DMS79 (cell line): ENCODE measurements around the gene WNT2.

ENCODE experiments used
- DNase-seq: peaks from one replicate; lab custom pipeline; 2025; lab: John Stamatoyannopoulos, UW

Gene WNT2

DNA sequence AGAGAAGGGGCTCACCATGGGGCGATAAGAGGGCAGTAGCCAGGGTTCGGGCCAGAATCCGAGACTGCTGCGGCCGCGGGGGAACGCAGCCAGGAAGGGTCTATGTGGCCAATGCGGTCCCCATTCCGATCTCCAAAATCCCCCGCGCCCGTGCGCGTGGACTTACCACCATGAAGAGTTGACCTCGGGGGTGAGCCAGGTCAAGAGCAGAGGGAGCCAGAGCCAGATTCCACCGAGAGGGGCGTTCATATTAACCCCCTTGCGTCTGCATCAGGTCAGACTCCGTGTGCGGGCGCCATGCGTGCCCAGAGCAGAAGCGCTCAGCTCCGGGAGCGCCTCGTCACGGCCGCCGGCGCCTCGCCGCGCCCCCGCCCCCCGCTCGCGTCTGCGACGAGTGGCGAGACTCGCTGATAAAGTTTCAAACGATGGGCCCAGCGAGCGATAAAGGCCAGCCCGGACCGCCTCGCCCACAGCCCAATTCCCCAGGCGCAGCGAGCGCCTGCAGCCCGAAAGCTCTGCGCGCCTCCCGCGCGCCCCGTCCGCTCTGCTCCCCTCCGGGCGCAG is at the start of gene WNT2:
Gene WNT2 (minus strand): TSS at position 318 of the 564 bp plus-strand sequence. CDS start 69 bp downstream, at position 249.
- no peak for DNase-seq

DNA sequence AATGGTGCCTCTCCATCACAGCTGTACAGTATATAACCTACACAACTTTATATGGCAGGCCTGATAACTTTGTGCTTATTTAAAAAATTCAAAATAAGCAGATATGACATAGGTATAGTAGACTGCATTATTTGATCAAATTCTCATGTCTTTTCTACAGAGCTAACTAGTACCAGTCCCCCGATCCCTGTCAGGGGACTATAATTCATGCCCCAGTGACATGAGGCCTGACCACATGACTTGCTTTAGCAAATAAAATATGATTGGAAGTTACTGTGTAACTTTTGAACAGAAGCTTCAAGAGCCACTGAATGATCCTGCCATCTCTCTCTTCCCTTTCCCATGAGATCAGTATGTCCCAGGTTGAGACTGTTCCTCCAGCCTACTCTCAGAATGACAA is 49.2 kb upstream of the WNT2 start:
- no peak for DNase-seq

DNA sequence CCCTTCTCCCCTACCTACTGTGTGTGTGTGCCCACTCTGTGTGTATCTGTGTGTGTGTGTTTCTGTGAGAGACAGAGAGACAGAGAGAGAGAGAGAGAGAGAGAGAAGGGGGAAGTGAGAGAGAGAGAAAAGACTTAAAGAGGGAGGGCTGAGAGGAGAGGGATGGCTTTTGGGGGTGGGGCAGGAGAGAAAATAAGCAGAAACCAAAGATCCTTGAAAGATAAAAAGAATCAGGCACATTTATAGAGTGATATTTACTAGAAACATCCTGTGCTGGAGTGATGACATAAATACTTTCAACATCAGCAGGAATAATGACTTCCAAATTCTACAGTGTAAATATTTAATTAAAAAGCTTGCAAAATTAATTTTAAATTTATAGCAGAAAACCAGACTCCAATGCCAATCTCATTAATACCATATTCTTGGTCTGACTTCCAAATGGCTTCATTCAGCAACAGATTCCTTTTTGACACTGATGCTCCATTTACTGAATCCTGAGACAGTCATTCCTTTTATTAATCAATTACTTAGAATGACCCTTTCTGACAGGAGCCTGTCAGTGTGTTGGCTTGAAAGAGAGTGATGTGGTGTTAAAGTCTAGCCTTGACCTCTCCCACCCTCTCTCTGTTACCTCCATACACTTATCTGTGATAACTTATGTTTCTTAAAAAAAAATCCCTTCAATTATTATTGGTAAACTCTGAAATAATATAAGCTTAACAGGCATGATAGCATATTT is 41.7 kb upstream of the WNT2 start:
- no peak for DNase-seq

DNA sequence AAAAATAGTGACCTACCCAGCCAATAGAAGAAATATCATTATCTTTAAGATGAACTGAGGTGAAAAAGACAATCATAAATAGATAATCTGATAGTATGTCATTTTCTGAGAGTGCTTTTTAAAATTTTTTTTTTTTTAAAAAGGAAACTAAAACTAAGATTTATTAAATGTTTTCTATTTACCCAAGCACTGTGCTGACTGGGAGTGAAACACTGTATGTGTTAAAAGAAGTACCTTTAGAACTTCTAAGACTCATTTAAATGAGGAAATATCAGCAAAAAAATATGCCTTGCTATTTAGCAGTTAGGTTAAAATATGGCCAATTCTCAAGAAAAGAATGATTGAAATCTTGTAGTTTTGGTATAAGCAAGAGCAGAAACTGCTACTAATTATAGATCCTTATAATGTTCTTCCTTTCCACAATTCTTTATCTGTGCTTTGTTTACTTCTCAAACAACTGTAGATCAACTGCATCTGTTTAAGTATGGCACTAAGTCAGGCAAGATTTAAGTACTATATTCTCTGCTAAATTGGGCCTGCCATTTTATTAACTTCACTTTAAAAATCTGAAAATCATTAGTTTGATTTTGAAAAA is 39.5 kb upstream of the WNT2 start:
- no peak for DNase-seq

DNA sequence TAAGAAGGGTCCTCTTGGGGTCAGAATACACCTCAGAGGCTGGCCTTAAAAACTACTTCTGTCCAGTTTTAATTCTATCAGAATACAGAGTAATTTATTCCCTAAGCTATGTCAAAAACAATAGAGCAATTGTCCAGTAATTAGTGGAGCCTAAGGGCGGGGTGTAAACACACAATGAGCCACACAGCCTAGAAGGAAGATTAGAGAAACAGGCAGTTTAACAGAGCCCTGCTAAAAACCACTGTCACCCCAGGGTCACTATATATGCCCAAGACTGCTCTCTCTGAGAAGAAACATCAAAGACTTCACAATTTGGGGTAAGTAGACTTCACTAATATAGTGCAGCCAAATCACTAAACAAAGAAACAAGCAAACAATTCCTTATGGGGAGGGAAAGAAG is 27.2 kb upstream of the WNT2 start:
- no peak for DNase-seq

DNA sequence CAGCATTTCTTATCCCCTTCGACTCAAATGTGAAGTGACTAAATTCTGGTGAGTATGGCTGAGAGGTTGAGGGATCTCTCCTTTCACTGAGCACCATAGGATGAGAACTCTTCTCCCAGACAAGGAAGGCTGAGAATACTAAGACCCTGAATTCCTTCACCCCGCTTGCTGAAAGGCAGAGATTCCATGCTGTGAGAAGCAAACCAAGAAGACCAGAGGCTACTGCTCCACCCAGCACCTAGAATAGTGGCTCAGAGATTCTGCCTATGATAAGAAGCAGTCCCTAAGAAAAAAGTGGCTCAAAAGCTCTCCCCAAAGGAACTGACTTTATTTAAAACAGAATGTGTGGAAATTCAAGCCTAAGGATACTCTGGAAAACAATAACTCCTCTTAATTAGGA is 26.7 kb upstream of the WNT2 start:
- no peak for DNase-seq

DNA sequence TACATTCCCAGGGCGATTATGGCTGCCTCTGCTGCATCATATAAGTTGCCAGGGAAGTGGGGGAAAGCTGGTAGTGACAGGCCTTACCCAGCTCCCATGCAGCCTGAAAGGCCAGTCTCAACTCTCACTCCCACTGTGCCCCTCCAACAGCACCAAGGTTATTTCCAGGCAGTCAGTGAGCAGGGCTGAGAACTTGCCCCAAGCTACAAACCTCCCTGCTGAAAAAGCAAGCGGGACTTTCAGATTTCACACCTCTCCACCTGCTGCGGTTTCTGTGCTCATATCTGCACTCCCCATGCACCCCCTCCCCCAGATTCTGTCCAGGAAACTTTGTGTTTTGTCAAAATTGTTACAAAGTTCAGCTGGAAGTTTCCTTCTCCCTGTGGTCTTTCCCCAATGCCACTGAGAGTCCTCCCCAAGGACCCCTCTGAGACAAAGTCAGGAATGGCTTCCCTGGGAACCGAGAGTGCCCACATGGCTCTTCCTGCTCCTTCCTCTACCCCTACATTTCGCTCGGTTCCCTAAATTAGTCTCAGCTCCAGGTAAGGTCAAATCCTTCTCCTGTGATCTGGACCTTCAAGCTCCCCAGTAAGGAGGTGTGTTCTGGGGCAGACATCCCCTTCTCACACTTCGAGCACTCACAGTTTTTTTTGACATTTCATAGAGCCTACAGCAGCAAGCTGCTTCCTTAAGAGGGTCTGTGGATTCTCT is 25.3 kb upstream of the WNT2 start:
- no peak for DNase-seq

DNA sequence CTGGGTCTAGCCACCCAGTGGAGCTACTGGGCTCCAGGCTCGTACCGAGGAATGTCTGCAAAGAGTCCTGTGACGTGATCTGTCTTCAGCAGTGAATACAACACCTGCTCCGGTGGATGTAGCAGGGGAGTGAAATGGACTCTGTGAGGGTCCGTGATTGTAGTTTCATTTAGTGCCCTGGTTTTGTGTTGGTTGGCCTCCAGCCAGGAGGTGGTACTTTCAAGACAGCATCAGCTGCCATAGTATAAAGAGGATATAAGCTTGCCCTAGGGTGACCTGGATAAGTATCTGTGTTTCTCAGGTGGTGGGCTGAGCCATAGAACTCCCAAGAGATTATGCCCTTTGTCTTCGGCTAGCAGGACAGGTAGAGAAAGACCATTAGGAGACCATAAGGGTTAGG is 24.6 kb upstream of the WNT2 start:
- no peak for DNase-seq

DNA sequence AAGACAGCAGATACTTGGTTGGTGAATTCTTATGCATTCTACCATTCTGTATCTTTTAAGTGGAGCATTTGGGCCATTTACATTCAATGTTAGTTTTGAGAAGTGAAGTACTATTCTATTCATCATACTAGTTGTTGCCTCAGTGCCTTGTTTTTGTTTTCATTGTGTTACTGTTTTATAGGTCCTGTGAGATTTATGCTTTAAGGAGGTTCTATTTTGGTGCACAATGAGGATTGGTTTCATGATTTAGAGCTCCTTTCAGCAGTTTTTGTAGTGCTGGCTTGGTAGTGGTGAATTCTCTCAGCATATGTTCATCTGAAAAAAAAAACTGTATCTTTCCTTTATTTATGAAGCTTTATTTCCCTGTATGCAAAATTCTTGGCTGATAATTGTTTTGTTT is 23.3 kb upstream of the WNT2 start:
- no peak for DNase-seq

DNA sequence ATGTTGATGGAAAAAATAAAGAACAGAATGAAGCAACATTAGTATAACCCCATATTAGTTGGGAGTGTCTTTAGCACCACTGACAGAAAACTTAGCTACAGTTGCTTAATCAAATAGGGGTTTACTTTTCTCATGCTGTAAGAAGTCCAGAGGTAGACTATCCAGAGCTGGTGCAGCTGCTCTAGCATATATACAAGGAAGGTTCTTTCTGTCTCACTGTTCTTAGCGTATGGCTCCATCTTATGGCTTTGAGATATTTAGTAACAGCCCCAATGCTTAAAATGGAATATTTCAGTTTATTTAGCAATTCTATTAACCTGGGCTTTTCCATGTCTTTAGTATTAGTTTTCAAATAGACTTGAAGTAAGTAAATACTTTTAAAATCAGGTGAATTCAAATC is 15.2 kb upstream of the WNT2 start:
- DNase-seq, result no peak

DNA sequence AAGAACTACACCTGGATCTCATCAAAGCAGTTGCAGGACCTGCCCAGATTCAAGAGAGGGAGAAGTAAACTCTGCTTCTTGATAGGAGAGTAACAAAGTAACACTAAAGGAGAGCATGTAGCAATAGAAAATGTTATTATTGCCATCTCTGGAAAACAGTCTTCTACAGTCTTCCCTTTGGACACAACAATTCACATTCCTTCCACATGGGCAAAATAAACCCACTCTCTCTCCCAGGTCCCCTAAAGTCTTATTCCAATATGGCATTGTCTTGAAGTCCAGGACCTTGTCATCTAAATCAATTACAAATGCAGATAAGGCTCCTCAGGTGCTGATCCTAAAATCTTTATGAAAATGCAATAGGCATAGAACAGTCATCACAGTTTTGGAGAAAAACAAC is 10.3 kb upstream of the WNT2 start:
- DNase-seq, result no peak

DNA sequence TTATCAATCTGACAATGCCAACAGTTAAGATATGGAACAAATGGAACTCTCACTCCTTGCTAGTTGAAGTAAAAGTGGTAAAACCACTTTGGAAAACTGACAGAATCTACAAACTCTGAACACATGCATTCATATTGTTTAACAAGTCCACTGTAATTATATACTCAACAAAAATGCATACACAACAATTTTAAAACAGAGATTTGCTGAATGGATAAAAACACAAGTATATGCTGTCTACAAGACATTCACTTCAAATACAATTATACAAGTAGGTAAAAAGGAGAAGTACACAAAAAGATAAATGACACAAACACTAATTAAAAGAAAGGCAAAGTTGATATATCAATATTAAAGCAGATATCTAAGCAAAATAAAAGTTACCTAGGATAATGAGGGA is 9.2 kb upstream of the WNT2 start:
- DNase-seq, result no peak

DNA sequence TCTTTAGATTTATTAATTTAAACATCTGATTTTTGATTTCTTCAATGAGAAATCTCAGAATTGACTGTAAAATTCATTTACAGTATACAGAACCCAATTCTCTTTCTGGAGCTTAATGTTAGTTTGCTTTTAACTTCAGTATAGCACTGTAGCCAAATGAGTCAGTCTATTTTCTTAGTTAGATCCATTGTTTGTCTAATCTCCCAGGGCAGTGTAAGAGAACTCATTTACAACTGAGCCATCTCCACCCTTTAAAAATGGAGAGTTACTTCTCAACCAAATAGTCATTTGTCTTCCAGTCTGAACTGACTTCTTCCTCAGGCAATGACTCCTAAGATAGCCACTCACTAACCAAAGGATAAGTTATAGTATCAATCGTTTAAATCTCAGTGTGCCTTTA is 3.0 kb upstream of the WNT2 start:
- DNase-seq, result no peak

DNA sequence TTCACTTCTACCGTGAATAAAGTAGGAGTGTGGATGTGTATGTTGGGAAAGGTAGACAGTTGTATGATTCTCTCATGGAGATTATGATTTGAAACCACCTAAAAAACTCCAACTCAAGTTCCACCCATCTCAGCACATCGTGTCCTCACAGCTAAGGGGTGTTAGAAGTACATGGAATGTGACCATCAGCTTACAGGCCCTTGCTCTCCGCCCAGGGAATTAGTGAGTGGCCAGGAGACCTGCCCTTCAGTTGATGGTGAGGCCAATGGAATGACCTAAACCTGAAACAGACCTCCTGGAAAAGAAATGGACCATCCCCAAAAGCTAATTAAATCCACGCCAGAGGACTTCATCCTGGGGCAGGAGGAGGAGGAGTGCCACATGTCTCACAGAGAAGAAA is 2.1 kb upstream of the WNT2 start:
- no peak for DNase-seq

DNA sequence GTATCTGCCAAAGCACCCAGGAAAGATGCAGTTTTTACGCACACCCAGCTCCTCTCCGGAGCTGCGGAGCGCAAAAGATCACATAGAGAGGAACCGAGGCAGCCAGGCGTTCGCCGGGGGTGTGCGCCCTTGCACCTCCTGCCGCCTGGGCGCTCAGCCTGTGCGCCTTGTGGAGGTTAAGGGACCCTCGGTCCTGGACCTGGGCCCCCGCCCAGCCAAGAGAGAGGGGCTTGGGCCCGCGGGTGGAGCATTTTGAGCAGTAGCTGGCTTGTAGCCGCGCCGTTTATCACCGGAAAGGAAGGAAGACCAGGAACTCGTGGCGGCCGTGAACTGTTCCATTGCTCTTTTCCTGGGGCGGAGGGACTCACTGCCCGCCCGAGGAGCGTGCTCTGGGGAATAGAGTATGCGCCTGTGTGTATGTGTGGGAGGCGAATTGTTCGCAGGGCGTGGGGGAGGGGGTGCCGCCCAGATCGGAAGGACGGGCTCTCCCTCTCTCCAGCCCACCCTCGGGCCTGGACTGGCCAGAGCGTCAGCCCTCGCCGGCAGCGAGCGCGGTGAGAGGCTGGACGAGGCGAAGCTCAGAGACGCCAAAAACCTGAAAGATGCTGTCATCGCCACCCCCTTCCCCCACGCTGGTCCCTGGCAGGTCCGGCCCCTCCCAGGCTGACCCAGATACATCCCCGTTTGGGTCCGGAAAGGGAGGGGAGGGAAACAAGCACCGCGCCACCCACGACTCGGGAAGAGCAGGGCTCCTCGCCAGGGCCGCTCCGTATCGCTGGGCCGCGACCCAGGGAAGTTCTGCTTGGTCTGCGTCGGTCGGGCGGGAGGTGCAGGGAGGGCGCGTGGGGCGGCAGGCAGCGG is 1.2 kb upstream of the WNT2 start:
- DNase-seq, result peak; percentile 52

DNA sequence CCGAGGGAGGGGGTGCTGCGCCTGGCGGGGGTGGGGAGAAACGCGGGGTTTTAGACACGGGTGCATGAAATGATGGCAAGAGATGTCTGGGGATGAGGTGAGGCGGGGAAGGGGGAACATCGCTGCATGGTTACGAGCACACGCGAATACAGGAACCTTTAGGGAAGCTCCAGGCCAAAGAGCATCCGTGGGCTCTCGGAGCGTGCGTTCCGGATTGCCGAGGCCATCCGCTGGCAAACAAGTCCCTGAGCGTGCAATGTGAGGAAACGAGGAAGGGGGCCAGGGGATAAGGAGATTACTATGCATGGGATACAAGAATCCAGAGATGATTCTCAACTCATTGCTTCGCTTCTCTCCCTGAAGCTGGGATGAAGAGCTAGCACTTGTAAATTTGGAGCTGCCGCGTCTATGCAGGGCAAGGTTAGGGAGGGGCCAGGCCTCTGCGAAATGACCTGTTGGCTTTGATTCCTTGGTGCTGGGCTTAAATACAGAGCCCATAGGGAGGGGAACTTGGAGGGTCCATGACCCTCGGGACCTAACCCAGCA is 520 bp upstream of the WNT2 start:
- peak; percentile 50 for DNase-seq

DNA sequence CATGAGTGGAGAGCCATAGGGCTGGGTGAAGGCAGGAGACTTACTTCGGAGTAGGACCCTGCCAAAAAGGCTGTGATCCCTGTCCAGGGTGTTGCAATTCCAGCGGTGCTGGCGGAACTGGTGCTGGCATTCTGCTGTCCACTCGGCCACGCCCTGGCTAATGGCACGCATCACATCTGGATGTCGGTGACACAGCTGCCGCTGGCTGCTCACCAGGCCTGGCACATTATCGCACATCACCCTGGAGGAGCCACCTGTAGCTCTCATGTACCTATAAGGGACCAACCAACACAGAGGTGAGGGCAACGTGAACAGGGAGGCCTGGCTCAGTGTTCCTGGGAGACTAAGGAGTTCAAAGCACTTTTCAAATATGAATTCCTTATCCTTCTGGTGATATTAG is 2.3 kb downstream of the WNT2 start:
- DNase-seq, result no peak

DNA sequence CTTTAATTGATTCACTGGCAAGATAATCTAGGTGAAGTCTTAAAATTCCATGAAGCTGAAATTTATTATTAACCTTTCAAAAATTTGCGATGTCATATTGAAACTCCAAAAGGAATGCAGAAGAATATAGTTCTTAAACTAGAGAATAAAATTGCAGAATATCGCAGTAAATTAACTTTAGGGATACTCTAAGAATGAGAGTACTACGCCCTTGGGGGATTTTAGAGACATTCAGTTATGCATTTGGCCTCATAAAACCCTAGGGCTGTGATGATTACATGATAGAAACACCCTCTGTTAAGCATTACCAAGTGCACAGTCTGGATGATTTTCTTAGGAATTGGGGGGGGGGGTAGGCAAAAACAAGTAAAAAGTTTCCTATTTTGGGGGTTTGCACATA is 3.7 kb downstream of the WNT2 start:
- no peak for DNase-seq

DNA sequence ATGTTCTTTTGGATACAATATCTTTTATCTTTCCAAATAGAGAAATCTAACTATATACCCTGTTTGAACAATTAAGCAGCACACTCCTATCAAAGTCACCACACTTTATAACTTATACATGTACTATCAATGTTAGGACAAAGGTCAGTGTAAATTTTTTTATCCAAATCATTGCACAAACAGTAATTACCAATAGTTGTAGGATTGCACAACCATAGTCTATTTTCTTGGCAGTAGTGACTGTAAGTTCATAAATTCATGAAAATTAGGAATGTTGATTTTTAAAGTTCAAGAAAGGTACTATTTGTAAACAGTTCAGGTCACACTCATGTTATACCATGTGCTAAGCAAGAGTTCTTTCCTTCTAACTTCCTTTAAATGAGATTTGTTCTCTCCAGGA is 9.3 kb downstream of the WNT2 start:
- DNase-seq, result no peak

DNA sequence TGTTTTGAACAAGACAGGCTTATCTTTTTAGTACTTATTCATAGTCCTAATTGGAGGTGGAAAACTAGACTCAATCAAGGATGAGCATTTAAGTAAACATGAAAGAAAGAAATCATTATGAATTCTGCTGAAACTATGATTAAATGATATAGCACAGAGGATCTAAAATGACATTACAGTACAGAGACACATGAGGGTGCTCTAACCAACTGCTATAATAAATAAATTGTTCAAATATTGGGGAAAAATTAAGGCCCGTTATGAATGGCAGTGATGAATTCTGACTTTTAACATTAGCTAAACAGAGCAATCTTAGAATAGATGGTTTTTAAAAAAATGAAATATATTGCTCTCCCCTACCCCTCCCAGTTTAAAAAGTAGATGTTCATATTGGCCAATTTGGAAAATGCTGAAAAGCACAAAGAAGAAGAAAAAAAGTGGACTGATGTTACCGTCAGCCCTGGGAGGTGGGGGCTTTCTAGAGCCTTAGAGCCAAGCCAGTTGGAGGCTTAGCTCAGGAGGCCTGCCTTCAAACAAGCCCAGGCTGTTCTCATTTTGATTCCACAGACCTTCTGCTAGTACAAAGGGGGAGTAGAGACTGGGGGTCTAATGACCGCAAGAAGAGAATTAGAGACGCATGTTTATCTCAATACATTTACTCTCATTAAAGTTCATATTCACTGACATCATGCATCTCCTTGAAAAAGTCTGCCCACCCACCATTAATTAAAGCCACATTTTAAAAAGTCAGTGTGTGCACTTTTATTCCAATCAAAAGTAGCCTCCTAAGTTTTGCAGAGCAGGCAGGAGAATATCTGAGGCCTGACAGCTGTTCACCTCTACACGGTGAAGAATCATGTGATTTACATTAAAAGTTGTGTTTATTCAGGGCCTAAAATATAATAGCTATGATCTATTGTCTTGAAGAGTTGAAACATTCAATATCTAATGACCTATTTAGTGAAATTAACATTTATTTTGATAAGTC is 10.0 kb downstream of the WNT2 start:
- no peak for DNase-seq

DNA sequence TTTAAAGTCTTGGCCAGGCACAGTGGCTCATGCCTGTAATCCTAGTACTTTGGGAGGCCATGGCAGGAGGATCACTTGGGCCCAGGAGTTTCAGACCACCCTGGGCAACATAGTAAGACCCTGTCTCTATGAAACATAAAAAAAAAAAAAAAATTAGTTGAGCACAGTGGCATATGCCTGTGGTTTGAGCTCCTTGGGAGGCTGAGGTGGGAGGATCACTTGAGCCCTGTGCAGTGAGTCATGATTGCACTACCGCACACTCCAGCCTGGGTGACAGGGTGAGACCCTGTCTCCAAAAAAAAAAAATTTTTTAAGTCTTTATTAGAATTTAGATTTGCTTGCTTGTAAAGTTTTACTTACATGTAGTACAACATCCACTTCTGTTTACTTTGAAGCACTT is 14.0 kb downstream of the WNT2 start:
- DNase-seq, result no peak
